Adipose tissue (tissue), 3 donors: ENCODE results near the gene ZBTB7B. TPM values are rescaled to one million over a fixed set of nuclear protein-coding genes. Genes with fewer than 3 reads are reported as not detected.

Experiments
- H3K27ac ChIP-seq: one replicate; pipeline ENCODE4 v1.5.1; 2013; ENCODE audit warnings: low read depth, low read length
- WGBS, 3 donors: extraction: QIAGEN DNeasy Blood & Tissue Kit; methylation state at CpG; one replicate each; pipeline ENCODE4 v1.1.7; 2013; 5-methylcytosine and 5-hydroxymethylcytosine counted together
- polyA plus RNA-seq, 3 donors: library from polyadenylated mRNA; stranded (reverse); fragments of 200-250 nt; gene quantifications; one replicate each; pipeline ENCODE4 v1.2.3, GENCODE V29; 2013
- donor health status: healthy with polysubstance abuse.
- donor health status: Bipolar disorder and iron deficiency.
- donor health status: healthy.

Gene ZBTB7B
- polyA plus RNA-seq, 3 donors = 30.4 to 55.4 (median 35.7) TPM

DNA sequence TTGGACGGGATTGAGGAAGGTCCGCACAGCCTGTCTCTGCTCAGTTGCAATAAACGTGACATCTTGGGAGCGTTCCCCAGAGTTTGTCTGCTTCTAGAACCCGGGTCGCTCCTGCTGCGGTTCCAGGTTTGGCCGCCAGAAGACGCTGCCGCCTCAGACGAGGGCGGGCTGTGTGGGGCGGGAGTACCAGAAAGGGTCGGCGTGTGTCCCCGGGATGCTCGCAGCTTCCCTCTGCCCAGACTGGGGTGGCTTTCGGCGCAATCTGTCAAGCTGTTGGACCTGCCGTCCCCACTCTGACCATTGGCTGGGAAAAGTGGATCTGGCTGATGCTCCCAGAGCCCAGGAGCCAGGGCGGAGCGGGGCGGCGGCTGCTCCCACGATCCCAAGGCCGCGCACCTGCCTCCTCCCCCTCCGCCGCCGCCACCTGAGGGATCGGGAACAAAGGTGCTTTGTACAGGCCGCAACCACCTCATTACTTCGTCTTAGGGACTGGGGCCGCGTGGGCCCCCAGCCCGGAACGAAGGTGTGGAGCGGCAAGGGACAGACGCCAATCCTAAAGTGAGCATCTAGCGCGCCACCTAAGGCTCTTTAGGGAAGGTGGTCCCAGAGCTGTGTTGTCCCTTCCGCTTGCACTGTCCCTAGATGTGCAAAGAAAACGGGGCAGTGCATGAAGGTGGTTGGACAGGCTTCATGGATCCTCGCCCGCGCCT, 60.3 kb downstream of the ZBTB7B start:
- WGBS, 3 donors = 5 to 23% (median 21%) methylated on average over 46 of the region's 46 CpGs
- H3K27ac ChIP-seq = no peak overlapping the region

DNA sequence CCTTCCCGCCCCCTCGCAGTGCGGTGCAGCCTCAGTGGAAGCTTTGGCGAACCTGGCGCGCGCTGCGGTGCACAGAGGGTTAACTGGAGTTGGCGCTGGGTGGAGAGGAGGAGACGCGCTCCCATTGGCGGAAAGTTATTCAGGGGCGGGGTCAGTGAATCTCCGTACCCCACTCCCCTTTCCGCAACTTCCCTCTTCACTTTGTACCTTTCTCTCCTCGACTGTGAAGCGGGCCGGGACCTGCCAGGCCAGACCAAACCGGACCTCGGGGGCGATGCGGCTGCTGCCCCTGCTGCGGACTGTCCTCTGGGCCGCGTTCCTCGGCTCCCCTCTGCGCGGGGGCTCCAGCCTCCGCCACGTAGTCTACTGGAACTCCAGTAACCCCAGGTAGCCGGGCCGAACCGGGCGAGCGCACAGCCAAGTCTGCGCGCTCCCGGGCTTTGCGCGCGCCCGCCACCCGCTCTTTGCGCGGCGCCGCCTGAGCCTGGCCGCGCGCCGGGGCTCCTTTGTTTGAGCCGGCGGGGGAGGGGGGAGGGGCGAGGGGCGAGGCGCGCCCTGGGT, 61.0 kb downstream of the ZBTB7B start, which contains the start of gene EFNA4:
EFNA4 (plus strand) TSS at position 191 of the 561 bp plus-strand sequence; CDS start at position 275, 84 bp downstream.
- 0 to 1% (median 1%) methylated on average over 40 to 51 of the region's 57 CpGs for WGBS, 3 donors
- H3K27ac ChIP-seq = no peak within 1 kb of the TSS

DNA sequence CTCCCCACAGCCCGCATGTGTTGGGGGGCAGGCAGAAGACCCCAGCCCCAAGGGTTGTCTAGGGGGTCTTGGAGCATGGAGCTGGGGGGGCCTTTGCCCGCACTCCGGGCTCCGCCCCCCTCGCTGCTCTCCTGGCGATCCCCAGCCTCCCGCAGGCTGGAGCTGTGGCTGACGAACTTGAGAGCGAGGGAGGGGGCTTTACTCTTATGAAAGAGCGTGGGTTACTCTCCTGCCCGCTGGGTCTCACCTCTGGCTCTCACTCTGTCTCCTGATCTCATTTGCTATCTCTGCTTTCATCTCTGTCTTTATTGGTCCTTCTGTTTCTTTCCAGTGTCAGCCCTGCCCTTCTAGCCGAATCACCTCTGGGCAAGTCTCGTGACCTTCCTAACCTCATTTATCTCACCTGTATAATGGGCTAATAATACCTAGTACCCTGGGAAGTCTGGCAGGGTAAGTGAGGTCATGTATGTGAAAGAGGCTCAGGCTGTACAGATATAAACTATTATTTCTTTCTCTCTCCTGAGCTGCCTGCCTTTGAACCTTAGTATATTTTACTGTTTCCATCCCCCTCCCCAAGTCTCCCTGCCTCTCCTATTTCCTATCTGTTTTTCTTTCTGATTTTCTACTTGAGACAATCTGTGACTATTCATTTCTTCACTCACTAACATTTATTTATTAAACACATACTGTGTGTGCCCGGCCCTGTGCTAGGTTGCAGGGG, 61.7 kb downstream of the ZBTB7B start:
- H3K27ac ChIP-seq = no peak overlapping the region
- 6 to 16% (median 15%) methylated on average over 13 to 14 of the region's 14 CpGs for WGBS, 3 donors

DNA sequence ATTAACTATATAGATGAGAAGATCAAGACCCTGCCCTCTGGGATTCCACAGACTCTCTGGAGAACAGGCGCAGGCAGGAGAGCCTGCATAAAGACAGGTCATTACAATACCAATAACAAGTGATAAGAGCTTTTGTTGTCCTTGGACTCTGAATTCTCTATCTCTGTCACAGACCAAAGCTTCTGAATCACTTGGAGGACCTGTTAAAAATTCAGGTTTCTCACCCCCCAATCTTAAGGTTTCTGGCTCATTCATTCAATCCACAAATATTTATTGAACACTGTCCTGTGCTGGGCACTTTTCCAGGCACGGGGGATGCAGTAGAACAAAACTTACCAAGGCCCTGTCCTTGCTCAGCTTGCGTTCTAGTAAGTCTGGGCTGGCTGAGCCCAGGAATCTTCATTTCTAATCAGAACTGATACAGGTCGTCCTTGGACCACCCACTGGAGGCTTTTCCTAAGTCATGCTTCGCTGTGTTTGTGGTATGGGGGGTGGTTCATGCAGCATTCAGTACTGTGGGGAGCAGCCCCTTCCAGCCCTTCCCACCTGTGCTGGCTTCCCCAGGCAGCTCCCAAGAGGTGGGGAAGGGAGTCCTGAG, 62.3 kb downstream of the ZBTB7B start:
- no peak overlapping the region for H3K27ac ChIP-seq
- 48 to 87% (median 79%) methylated on average over 5 of the region's 5 CpGs for WGBS, 3 donors

DNA sequence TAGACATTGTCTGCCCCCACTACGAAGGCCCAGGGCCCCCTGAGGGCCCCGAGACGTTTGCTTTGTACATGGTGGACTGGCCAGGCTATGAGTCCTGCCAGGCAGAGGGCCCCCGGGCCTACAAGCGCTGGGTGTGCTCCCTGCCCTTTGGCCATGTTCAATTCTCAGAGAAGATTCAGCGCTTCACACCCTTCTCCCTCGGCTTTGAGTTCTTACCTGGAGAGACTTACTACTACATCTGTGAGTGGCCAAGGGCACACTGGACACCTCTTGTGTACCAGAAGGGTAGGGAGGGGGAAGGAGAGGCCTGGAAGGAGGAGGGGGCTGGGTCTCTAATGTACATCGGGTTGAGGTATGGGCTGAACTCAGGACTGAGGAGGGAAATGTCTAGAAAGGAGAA, 64.2 kb downstream of the ZBTB7B start:
- no peak overlapping the region for H3K27ac ChIP-seq
- WGBS, 3 donors = 87 to 88% (median 88%) methylated on average over 8 of the region's 8 CpGs

Other genes starting within 250 kb of the ZBTB7B start
- under 1 TPM; 0.14 to 0.67 (median 0.40) TPM for gene KCNN3, start 132.5 kb upstream of the ZBTB7B start, polyA plus RNA-seq
- gene PMVK, start 66.1 kb upstream of the ZBTB7B start, polyA plus RNA-seq = 10 to 100 TPM; 30.1 to 49.0 (median 37.7) TPM
- gene PBXIP1, start 46.7 kb upstream of the ZBTB7B start, polyA plus RNA-seq = 10 to 100 TPM; 35.1 to 53.5 (median 38.6) TPM
- gene PYGO2, start 41.0 kb upstream of the ZBTB7B start, polyA plus RNA-seq = 10 to 100 TPM in 2 of 3 donors, 1 to 10 TPM in 1; 9.1 to 13.9 (median 13.4) TPM
- gene SHC1, start 32.1 kb upstream of the ZBTB7B start, polyA plus RNA-seq = 100 to 1,000 TPM in 2 of 3 donors, 10 to 100 TPM in 1; 49.1 to 197 (median 110) TPM
- 10 to 100 TPM; 23.6 to 88.9 (median 76.3) TPM for gene CKS1B, start 28.1 kb upstream of the ZBTB7B start, polyA plus RNA-seq
- 10 to 100 TPM; 15.3 to 37.9 (median 21.7) TPM for gene FLAD1, start 19.5 kb upstream of the ZBTB7B start, polyA plus RNA-seq
- gene LENEP, start 9.2 kb upstream of the ZBTB7B start, polyA plus RNA-seq = not detected
- under 1 TPM; 0.48 to 0.86 (median 0.67) TPM for gene DCST2, start 31.0 kb downstream of the ZBTB7B start, polyA plus RNA-seq
- gene DCST1, start 31.0 kb downstream of the ZBTB7B start, polyA plus RNA-seq = not detected
- 100 to 1,000 TPM in 2 of 3 donors, 10 to 100 TPM in 1; 47.1 to 217 (median 169) TPM for gene ADAM15, start 48.5 kb downstream of the ZBTB7B start, polyA plus RNA-seq
- gene EFNA4, start 60.9 kb downstream of the ZBTB7B start, polyA plus RNA-seq = 1 to 10 TPM; 1.7 to 7.1 (median 4.6) TPM
- gene EFNA3, start 76.0 kb downstream of the ZBTB7B start, polyA plus RNA-seq = 1 to 10 TPM in 1 of 3 donors, under 1 TPM in 2; 0.56 to 1.3 (median 0.67) TPM
- gene EFNA1, start 125.1 kb downstream of the ZBTB7B start, polyA plus RNA-seq = 10 to 100 TPM; 30.3 to 56.9 (median 32.9) TPM
- 10 to 100 TPM; 33.4 to 39.4 (median 36.7) TPM for gene SLC50A1, start 133.1 kb downstream of the ZBTB7B start, polyA plus RNA-seq
- gene DPM3, start 137.7 kb downstream of the ZBTB7B start, polyA plus RNA-seq = 100 to 1,000 TPM; 177 to 203 (median 201) TPM
- gene KRTCAP2, start 170.5 kb downstream of the ZBTB7B start, polyA plus RNA-seq = 100 to 1,000 TPM; 176 to 267 (median 201) TPM
- gene TRIM46, start 171.0 kb downstream of the ZBTB7B start, polyA plus RNA-seq = under 1 TPM; 0.16 to 0.45 (median 0.33) TPM
- 10 to 100 TPM; 12.0 to 31.5 (median 13.7) TPM for gene THBS3, start 205.1 kb downstream of the ZBTB7B start, polyA plus RNA-seq
- 10 to 100 TPM; 32.4 to 67.6 (median 47.1) TPM for gene MTX1, start 205.9 kb downstream of the ZBTB7B start, polyA plus RNA-seq